GM12878 (cell line): ENCODE measurements around the gene DLX3. TPM values are rescaled to one million over a fixed set of nuclear protein-coding genes. Genes with fewer than 3 reads are reported as not detected.
A peak's percentile ranks its signal among the peaks of the same experiment; 100 is the strongest.

Source experiments
- ATAC-seq: fragments of 200-7000 bp; cut with Tn5 transposase; 3 replicates; pipeline ENCODE4 v1.9.1; 2020; ENCODE audit warnings: mild to moderate bottlenecking, moderate library complexity
- BruUV-seq: library from RNA; stranded (reverse); fragments of 400-500 nt; replicated peaks from 2 replicates; lab custom pipeline; 2021; lab: Mats Ljungman, UMichigan
- CTCF ChIA-PET: fragments of 300-600 bp; sonication (Branson Sonifier 250); formaldehyde crosslinking; extraction: SDS; loops from one replicate; lab custom pipeline; 2021; ENCODE audit warnings: inconsistent platforms; lab: Yijun Ruan, JAX
- POLR2A ChIA-PET: fragments of 350-600 bp; formaldehyde crosslinking; extraction: SDS; loops from one replicate; lab custom pipeline; 2021; ENCODE audit warnings: inconsistent platforms; lab: Charles Lee
- RAD21 ChIA-PET: fragments of 300-600 bp; sonication (Branson Sonifier 250); formaldehyde crosslinking; loops from one replicate; lab custom pipeline; 2023; ENCODE audit warnings: antibody characterized with exemption; ENCODE audit not compliant: unreplicated experiment; lab: Charles Lee
- SMC1A ChIA-PET: fragments of 300-600 bp; sonication (Branson Sonifier 250); formaldehyde crosslinking; loops from one replicate; lab custom pipeline; 2023; ENCODE audit not compliant: unreplicated experiment, uncharacterized antibody; lab: Charles Lee
- DNase-seq: peaks from one replicate; pipeline ENCODE4 v3.0.0-alpha.2; 2011; ENCODE audit warnings: low read depth, low spot score
- FAIRE-seq: peaks from 3 replicates; lab custom pipeline; 2011; peaks lifted over from hg19 to GRCh38; lab: Jason Lieb, UNC
- H2AFZ ChIP-seq: 2 replicates; pipeline ENCODE4 v1.6.0; 2011; ENCODE audit warnings: low read depth, low read length, control low read depth; ENCODE audit not compliant: control insufficient read depth
- H3K27ac ChIP-seq: 2 replicates; pipeline ENCODE4 v1.5.1; 2011; ENCODE audit warnings: control low read depth; ENCODE audit not compliant: control insufficient read depth, insufficient read depth
- H3K27me3 ChIP-seq, 2 experiments: replicated peaks in 1 of 2; 2 replicates each; pipeline versions ENCODE4 v1.6.0 to v1.6.1; 2011; ENCODE audit warnings: low read length in 1 of 2; ENCODE audit not compliant: control insufficient read depth in 2 of 2, insufficient read depth in 2 of 2
- H3K36me3 ChIP-seq, 2 experiments: 2 replicates each; pipeline ENCODE4 v1.5.1; 2011; ENCODE audit warnings: low read length in 1 of 2; ENCODE audit not compliant: control insufficient read depth in 2 of 2, insufficient read depth in 2 of 2
- H3K4me1 ChIP-seq: 2 replicates; pipeline ENCODE4 v1.6.1; 2011; ENCODE audit warnings: mild to moderate bottlenecking, low read length, moderate library complexity, mixed read lengths; ENCODE audit not compliant: control insufficient read depth, insufficient read depth
- H3K4me2 ChIP-seq: 2 replicates; pipeline ENCODE4 v1.6.0; 2011; ENCODE audit warnings: control low read depth; ENCODE audit not compliant: control insufficient read depth, insufficient read depth
- H3K4me3 ChIP-seq: fragments of 200-600 bp; sonication (generic); 2 replicates; pipeline ENCODE4 v1.5.1; 2016
- H3K79me2 ChIP-seq: 2 replicates; pipeline ENCODE4 v1.6.0; 2011; ENCODE audit warnings: low read length; ENCODE audit not compliant: control insufficient read depth, insufficient read depth
- H3K9ac ChIP-seq: 2 replicates; pipeline ENCODE4 v1.8.0; 2011; ENCODE audit warnings: low read length, control low read depth, mixed read lengths; ENCODE audit not compliant: control insufficient read depth, insufficient read depth
- H3K9me3 ChIP-seq: replicated peaks from 3 replicates; pipeline ENCODE4 v1.5.1; 2011; ENCODE audit warnings: mild to moderate bottlenecking, low read length; ENCODE audit not compliant: control insufficient read depth, insufficient read depth
- H4K20me1 ChIP-seq: 2 replicates; pipeline ENCODE4 v1.6.0; 2011; ENCODE audit not compliant: control insufficient read depth, insufficient read depth
- ATF7 ChIP-seq: fragments of 450-650 bp; IDR thresholded peaks from 2 replicates; pipeline ENCODE4 v1.6.1; 2016; ENCODE audit warnings: low read depth, mild to moderate bottlenecking
- BMI1 ChIP-seq: fragments of 450-650 bp; IDR thresholded peaks from 2 replicates; pipeline ENCODE4 v1.6.1; 2016; ENCODE audit warnings: mild to moderate bottlenecking, moderate library complexity, borderline replicate concordance
- EGR1 ChIP-seq, 2 experiments: IDR thresholded peaks; 1 replicate in 1 of 2; 2 replicates in 1 of 2; pipeline ENCODE4 v1.6.1; 2011 to 2012; ENCODE audit warnings: low read depth in 2 of 2, low read length in 2 of 2, borderline replicate concordance in 1 of 2, mild to moderate bottlenecking in 1 of 2, moderate library complexity in 1 of 2
- ESRRA ChIP-seq: IDR thresholded peaks from 2 replicates; pipeline ENCODE4 v1.6.1; 2012; ENCODE audit warnings: mild to moderate bottlenecking, low read length, improper control_type of control experiment
- IKZF1 ChIP-seq: fragments of 450-650 bp; conservative IDR thresholded peaks from 2 replicates; pipeline ENCODE4 v1.6.1; 2017; ENCODE audit warnings: antibody characterized with exemption, mild to moderate bottlenecking
- NBN ChIP-seq: fragments of 450-650 bp; IDR thresholded peaks from 2 replicates; pipeline ENCODE4 v1.6.1; 2016
- NR2F1 ChIP-seq: fragments of 450-650 bp; conservative IDR thresholded peaks from 2 replicates; pipeline ENCODE4 v1.6.1; 2017; ENCODE audit warnings: mild to moderate bottlenecking
- NRF1 ChIP-seq: conservative IDR thresholded peaks from 2 replicates; pipeline ENCODE4 v1.6.1; 2011; ENCODE audit warnings: mild to moderate bottlenecking, low read depth, low read length, improper control_type of control experiment
- PAX5 ChIP-seq: IDR thresholded peaks from 2 replicates; pipeline ENCODE4 v1.6.1; 2011; ENCODE audit warnings: low read depth, low read length, borderline replicate concordance
- PML ChIP-seq: IDR thresholded peaks from 2 replicates; pipeline ENCODE4 v1.6.1; 2012; ENCODE audit warnings: low read length, inconsistent platforms
- RAD51 ChIP-seq: fragments of 450-650 bp; IDR thresholded peaks from 2 replicates; pipeline ENCODE4 v1.6.1; 2016; ENCODE audit warnings: moderate library complexity, mild to moderate bottlenecking, inconsistent platforms
- SMC3 ChIP-seq: IDR thresholded peaks from 2 replicates; pipeline ENCODE4 v1.6.1; 2011; ENCODE audit warnings: low read length, improper control_type of control experiment, borderline replicate concordance
- STAT3 ChIP-seq: IDR thresholded peaks from 2 replicates; pipeline ENCODE4 v1.6.1; 2011; ENCODE audit warnings: low read depth, low read length, improper control_type of control experiment
- SUZ12 ChIP-seq: fragments of 200-600 bp; sonication (generic); IDR thresholded peaks from one replicate; pipeline ENCODE4 v1.6.1; 2018; ENCODE audit warnings: antibody characterized with exemption, mild to moderate bottlenecking; ENCODE audit not compliant: unreplicated experiment
- TCF3 ChIP-seq: IDR thresholded peaks from 2 replicates; pipeline ENCODE4 v1.6.1; 2012; ENCODE audit warnings: low read depth, mild to moderate bottlenecking, low read length, borderline replicate concordance; ENCODE audit not compliant: insufficient read depth
- ZNF622 ChIP-seq: fragments of 450-650 bp; IDR thresholded peaks from 2 replicates; pipeline ENCODE4 v1.6.1; 2017; ENCODE audit warnings: mild to moderate bottlenecking, inconsistent platforms
- WGBS: methylation state at CpG from one replicate; pipeline ENCODE4 v1.1.6; 2016; ENCODE audit warnings: low lambda C conversion rate; ENCODE audit not compliant: insufficient replicate concordance, insufficient coverage; ENCODE audit errors: missing lambda C conversion rate; 5-methylcytosine and 5-hydroxymethylcytosine counted together
- in situ Hi-C: fragments of 300-500 bp; cut with MboI; formaldehyde crosslinking; loops from 9 replicates; pipeline ENCODE4 v1.14.3; 2018; ENCODE audit warnings: mixed read lengths
- intact Hi-C: fragments of 100-400 bp; cut with micrococcal nuclease; formaldehyde crosslinking; loops from one replicate; pipeline ENCODE4 v1.14.2; 2022; ENCODE audit not compliant: unreplicated experiment
- polyA plus RNA-seq, 11 experiments: library from polyadenylated mRNA; depleted of rRNA in 4 of 11; unstranded in 6 of 11; stranded (reverse) in 5 of 11; fragments of >200 nt; fragmentation: Nextera tagmentation in 4 of 11; fragmentation: Illumina TruSeq in 1 of 11; extraction: Ambion mirVana in 4 of 11; extraction: Trizol in 1 of 11; gene quantifications; 1 replicate in 1 of 11; 2 replicates in 10 of 11; pipeline versions ENCODE4 v1.2.1 to v1.2.3, GENCODE V29; 2011 to 2016; ENCODE audit warnings: inconsistent platforms in 2 of 11, missing spikeins in 2 of 11, low read depth in 1 of 11
- total RNA-seq, 4 experiments: library from RNA; depleted of rRNA in 3 of 4; stranded (reverse); fragments of >200 nt in 3 of 4; fragmentation: Illumina TruSeq in 1 of 4; extraction: Trizol in 1 of 4; gene quantifications; 2 replicates each; pipeline versions ENCODE4 v1.2.1 to v1.2.3, GENCODE V29; 2013 to 2021
- TF ChIP-seq, protein P1 (sequence below): fragments of 450-650 bp; IDR thresholded peaks from 2 replicates; pipeline ENCODE4 v1.6.1; 2017; ENCODE audit warnings: mild to moderate bottlenecking, moderate library complexity

DLX3 gene
- total and polyA plus RNA-seq, 10 of the 15 experiments (the other 5 are each of a cell fraction or from before 2014, with no cell fraction given) = not detected

DNA sequence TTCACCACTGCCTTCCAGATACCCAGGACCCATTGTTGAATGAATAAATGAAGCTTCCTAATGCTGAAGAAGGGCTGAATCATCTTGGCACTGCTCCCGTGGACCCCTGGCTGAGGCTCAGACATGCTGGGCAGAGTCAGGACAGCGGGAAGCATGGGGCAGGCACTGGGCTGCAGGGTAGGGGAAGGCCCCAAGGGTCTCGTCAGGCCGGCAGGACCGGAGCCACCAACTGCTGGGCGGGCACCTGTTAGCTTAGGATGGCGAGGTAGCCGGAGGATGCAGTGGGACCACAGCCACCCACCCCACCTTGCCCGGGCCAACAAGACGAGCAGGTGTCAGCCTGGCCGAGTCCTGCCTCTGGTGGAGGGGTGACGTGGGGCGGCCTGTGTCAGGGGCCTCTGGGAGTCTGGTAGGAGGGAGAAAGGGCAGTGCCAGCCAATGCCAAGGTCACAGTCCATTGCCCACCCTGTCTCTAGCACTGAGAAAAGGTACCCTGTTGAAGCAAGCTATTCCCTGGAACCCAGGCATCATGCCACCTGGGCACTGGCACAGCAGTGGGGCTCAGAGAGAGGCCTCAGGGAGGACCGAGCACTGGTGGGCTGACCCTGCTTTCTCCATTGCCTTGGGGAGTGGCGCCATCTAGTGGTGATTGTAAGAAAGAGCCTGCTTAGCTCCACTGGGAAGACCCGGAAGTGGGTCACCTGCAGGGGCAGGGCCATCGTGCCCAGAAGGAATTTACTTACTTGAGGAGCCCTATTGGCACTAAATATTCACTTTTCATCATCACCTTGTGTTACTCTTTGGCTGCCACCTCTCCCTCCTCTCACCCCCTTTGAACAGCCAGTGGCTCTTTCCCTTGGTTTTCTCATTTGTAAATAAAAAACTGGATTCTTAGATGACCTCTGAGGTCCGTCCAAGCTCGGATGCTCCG is 3.0 kb upstream of the DLX3 start:
- RAD21 ChIA-PET = interaction anchor here (0.6 to 3.4 kb wide), 22 partner anchors 11 to 432 kb away, joined by 3 to 19 read pairs (median 4); partner anchors contain the start of gene KAT7
- H3K9ac ChIP-seq = peak overlapping the region; percentile 29; the same call in 1 of the 2 replicates
- DNase-seq = peak; percentile 34
- TF ChIP-seq STAT3 = no peak
- TF ChIP-seq ESRRA = no peak
- 0 out of 2 replicates have a peak, but pooled peaks have one; percentile 37 for TF ChIP-seq NR2F1
- 0 out of 2 replicates have a peak, but pooled peaks have one; percentile 25 for TF ChIP-seq NBN
- 0 out of 2 replicates have a peak, but pooled peaks have one; percentile 36 for TF ChIP-seq RAD51
- no peak for TF ChIP-seq SUZ12
- TF ChIP-seq ATF7 = no peak
- TF ChIP-seq NRF1 = no peak
- TF ChIP-seq PML = no peak
- peak; percentile 28; the same call in 1 of the 2 replicates for TF ChIP-seq PAX5
- TF ChIP-seq, protein P1, sequence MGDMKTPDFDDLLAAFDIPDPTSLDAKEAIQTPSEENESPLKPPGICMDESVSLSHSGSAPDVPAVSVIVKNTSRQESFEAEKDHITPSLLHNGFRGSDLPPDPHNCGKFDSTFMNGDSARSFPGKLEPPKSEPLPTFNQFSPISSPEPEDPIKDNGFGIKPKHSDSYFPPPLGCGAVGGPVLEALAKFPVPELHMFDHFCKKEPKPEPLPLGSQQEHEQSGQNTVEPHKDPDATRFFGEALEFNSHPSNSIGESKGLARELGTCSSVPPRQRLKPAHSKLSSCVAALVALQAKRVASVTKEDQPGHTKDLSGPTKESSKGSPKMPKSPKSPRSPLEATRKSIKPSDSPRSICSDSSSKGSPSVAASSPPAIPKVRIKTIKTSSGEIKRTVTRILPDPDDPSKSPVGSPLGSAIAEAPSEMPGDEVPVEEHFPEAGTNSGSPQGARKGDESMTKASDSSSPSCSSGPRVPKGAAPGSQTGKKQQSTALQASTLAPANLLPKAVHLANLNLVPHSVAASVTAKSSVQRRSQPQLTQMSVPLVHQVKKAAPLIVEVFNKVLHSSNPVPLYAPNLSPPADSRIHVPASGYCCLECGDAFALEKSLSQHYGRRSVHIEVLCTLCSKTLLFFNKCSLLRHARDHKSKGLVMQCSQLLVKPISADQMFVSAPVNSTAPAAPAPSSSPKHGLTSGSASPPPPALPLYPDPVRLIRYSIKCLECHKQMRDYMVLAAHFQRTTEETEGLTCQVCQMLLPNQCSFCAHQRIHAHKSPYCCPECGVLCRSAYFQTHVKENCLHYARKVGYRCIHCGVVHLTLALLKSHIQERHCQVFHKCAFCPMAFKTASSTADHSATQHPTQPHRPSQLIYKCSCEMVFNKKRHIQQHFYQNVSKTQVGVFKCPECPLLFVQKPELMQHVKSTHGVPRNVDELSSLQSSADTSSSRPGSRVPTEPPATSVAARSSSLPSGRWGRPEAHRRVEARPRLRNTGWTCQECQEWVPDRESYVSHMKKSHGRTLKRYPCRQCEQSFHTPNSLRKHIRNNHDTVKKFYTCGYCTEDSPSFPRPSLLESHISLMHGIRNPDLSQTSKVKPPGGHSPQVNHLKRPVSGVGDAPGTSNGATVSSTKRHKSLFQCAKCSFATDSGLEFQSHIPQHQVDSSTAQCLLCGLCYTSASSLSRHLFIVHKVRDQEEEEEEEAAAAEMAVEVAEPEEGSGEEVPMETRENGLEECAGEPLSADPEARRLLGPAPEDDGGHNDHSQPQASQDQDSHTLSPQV = no peak
- no peak for TF ChIP-seq TCF3
- TF ChIP-seq ZNF622 = no peak
- 0 out of 2 replicates have a peak, but pooled peaks have one; percentile 31 for TF ChIP-seq IKZF1
- TF ChIP-seq SMC3 = peak; percentile 70
- no peak for TF ChIP-seq BMI1
- no peak for TF ChIP-seq EGR1 (IDR thresholded peaks at IDR 0.05; ENCODE audit: borderline replicate concordance in 1 of 2, low read depth in 2 of 2, low read length in 2 of 2)

More for the DNA sequence above, 3.0 kb upstream of the DLX3 start:
- H3K36me3 ChIP-seq = no peaks in the 10 kb centered on the region
- CTCF ChIA-PET = interaction anchor here (0.5 to 9.3 kb wide), 70 partner anchors 7 to 573 kb away, joined by 3 to 105 read pairs (median 6); partner anchors contain the start of genes DLX4, ITGA3, PDK2 and SLC35B1
- H3K9me3 ChIP-seq = no peaks in the 10 kb centered on the region; the same call in 1 of the 3 replicates
- intact Hi-C loops (loop anchor here (1.0 to 10.0 kb wide), 5 partner anchors 46 to 429 kb away; partner anchors contain the start of gene SLC35B1), in situ Hi-C loops (loop anchor here (5.0 to 10.0 kb wide), 2 partner anchors 293 to 426 kb away; partner anchors contain the start of gene SLC35B1)
- BruUV-seq = no TSS peak
- no peaks in the 10 kb centered on the region for H4K20me1 ChIP-seq
- FAIRE-seq (peak; percentile 91), ATAC-seq (peak; percentile 96)
- 15% methylated on average over 18 of the region's 20 CpGs for WGBS
- SMC1A ChIA-PET = interaction anchor here (0.7 to 3.4 kb wide), 25 partner anchors 8 to 589 kb away, joined by 3 to 20 read pairs (median 4); no protein-coding TSS in a partner anchor
- H3K4me2 ChIP-seq = no peak overlapping the region
- H3K27ac ChIP-seq = no peak overlapping the region
- H3K79me2 ChIP-seq = no peaks in the 10 kb centered on the region
- H3K4me3 ChIP-seq = no peak overlapping the region
- H3K4me1 ChIP-seq = 0 out of 2 replicates have a peak, but pooled peaks cover 3% of the 10 kb centered on the region
- H2AFZ ChIP-seq = peak overlapping the region; percentile 91
- peaks cover 10 to 28% of the 10 kb centered on the region in 2 experiments for H3K27me3 ChIP-seq
- POLR2A ChIA-PET = interaction anchor here (0.6 kb wide), 1 partner anchor 990 kb away, joined by 6 read pairs; no protein-coding TSS in a partner anchor
